Aorta (tissue), 5 donors: ENCODE data around the gene LPCAT3. TPM values are rescaled to one million over a fixed set of nuclear protein-coding genes. Genes with fewer than 3 reads are reported as not detected.

Experiments
- ATAC-seq: fragments of 200-7000 bp; cut with Tn5 transposase; one replicate; pipeline ENCODE4 v1.9.1; 2022; ENCODE audit warnings: moderate library complexity; ENCODE audit not compliant: low FRiP score
- DNase-seq, 2 donors: peaks; one replicate each; pipeline ENCODE4 v3.0.0-alpha.2; 2020
- H3K27ac ChIP-seq, 2 donors: one replicate each; pipeline ENCODE4 v1.5.1; 2013; ENCODE audit warnings: low read length in 2 of 2, mild to moderate bottlenecking in 2 of 2, moderate library complexity in 2 of 2, control low read depth in 1 of 2, inconsistent platforms in 1 of 2, low read depth in 1 of 2
- H3K27me3 ChIP-seq, 2 donors: one replicate each; pipeline ENCODE4 v1.6.1; 2013; ENCODE audit warnings: control low read depth in 1 of 2, low read length in 1 of 2, mild to moderate bottlenecking in 1 of 2, moderate library complexity in 1 of 2; ENCODE audit not compliant: insufficient read depth in 2 of 2, control insufficient read depth in 1 of 2
- H3K36me3 ChIP-seq, 2 donors: one replicate each; pipeline ENCODE4 v1.6.1; 2013; ENCODE audit warnings: control low read depth in 1 of 2, low read length in 1 of 2, mild to moderate bottlenecking in 1 of 2; ENCODE audit not compliant: insufficient read depth in 2 of 2, control insufficient read depth in 1 of 2
- H3K4me1 ChIP-seq, 2 donors: one replicate each; pipeline ENCODE4 v1.6.1; 2013; ENCODE audit warnings: low read length in 2 of 2, control low read depth in 1 of 2, mild to moderate bottlenecking in 1 of 2, moderate library complexity in 1 of 2; ENCODE audit not compliant: insufficient read depth in 2 of 2, control insufficient read depth in 1 of 2
- H3K4me3 ChIP-seq, 2 donors: one replicate each; pipeline ENCODE4 v1.5.1; 2013; ENCODE audit warnings: low read length in 2 of 2, control low read depth in 1 of 2, mild to moderate bottlenecking in 1 of 2
- H3K9me3 ChIP-seq: one replicate; pipeline ENCODE4 v1.6.1; 2013; ENCODE audit warnings: mild to moderate bottlenecking, low read length; ENCODE audit not compliant: control insufficient read depth
- WGBS, 2 donors: extraction: QIAGEN DNeasy Blood & Tissue Kit; methylation state at CpG; one replicate each; pipeline ENCODE4 v1.1.7; 2013; 5-methylcytosine and 5-hydroxymethylcytosine counted together
- intact Hi-C, 2 donors: fragments of 100-400 bp; cut with DNase I; formaldehyde crosslinking; loops; one replicate each; pipeline versions ENCODE4 v1.14.2 to v1.15.0; 2022
- polyA plus RNA-seq, 2 donors: library from polyadenylated mRNA; stranded (reverse); fragments of 200-250 nt; gene quantifications; one replicate each; pipeline ENCODE4 v1.2.3, GENCODE V29; 2013
- total RNA-seq, 2 donors: library from RNA; stranded (reverse); fragmentation: NEBNext Ultra II Directional; extraction: Animal tissue kit (Norgen Biotek cat#: 25700); gene quantifications; one replicate each; pipeline ENCODE4 v1.2.1, GENCODE V29; 2021
- donor health status: healthy with polysubstance abuse.
- donor health status: Bipolar disorder and iron deficiency.
- donor health status: DM: no; HTN: no; CAD: no.
- donor health status: DM: no; HTN: no; CAD: no.
- donor health status: DM: yes; HTN: yes; CAD: no.

The LPCAT3 gene
- total and polyA plus RNA-seq, 4 donors: 10.1 to 33.2 (median 28.1) TPM

GRCh38 chr12:6937481-6938352 lies 80.6 kb downstream of the LPCAT3 start:
- Histone ChIP-seq H3K4me3 (peak overlapping the region; percentile 8 to 49), H3K27me3 (no peaks in the 10 kb centered on the region), H3K4me1 (no peaks in the 10 kb centered on the region), H3K36me3 (peaks cover 3 to 8% of the 10 kb centered on the region in 2 donors), H3K9me3 (no peaks in the 10 kb centered on the region), H3K27ac (peak overlapping the region; percentile 43 to 53)
- intact Hi-C loops: loop anchor here in 1 of 2 donors (2.0 kb wide), 1 partner anchor 69 kb away; no protein-coding TSS in a partner anchor
- WGBS, 2 donors: 1% methylated on average over 71 to 80 of the region's 80 CpGs
- DNase-seq (peak; percentile 96 to 97), ATAC-seq (peak; percentile 94)

DNA sequence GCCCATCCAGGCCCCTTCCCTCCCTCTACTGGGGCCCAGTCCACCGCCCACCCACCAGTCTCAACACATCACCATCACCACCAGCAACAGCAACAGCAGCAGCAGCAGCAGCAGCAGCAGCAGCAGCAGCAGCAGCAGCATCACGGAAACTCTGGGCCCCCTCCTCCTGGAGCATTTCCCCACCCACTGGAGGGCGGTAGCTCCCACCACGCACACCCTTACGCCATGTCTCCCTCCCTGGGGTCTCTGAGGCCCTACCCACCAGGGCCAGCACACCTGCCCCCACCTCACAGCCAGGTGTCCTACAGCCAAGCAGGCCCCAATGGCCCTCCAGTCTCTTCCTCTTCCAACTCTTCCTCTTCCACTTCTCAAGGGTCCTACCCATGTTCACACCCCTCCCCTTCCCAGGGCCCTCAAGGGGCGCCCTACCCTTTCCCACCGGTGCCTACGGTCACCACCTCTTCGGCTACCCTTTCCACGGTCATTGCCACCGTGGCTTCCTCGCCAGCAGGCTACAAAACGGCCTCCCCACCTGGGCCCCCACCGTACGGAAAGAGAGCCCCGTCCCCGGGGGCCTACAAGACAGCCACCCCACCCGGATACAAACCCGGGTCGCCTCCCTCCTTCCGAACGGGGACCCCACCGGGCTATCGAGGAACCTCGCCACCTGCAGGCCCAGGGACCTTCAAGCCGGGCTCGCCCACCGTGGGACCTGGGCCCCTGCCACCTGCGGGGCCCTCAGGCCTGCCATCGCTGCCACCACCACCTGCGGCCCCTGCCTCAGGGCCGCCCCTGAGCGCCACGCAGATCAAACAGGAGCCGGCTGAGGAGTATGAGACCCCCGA lies 81.4 kb downstream of the LPCAT3 start:
- DNase-seq (no peak), ATAC-seq (peak; percentile 22)
- H3K27me3 ChIP-seq: no peaks in the 10 kb centered on the region
- H3K9me3 ChIP-seq: no peaks in the 10 kb centered on the region
- peak overlapping the region; percentile 8 to 49 for H3K4me3 ChIP-seq
- peak overlapping the region; percentile 43 to 53 for H3K27ac ChIP-seq
- H3K4me1 ChIP-seq: no peaks in the 10 kb centered on the region
- intact Hi-C loops: no loop called here
- H3K36me3 ChIP-seq: peaks cover 3 to 8% of the 10 kb centered on the region in 2 donors
- 18 to 26% methylated on average over 33 to 36 of the region's 36 CpGs for WGBS, 2 donors

GRCh38 chr12:6936194-6936635 lies 82.1 kb downstream of the LPCAT3 start:
- Histone ChIP-seq H3K27ac (no peak overlapping the region), H3K27me3 (no peaks in the 10 kb centered on the region), H3K4me3 (no peak overlapping the region), H3K4me1 (no peaks in the 10 kb centered on the region), H3K9me3 (no peaks in the 10 kb centered on the region), H3K36me3 (peaks cover 3 to 8% of the 10 kb centered on the region in 2 donors)
- WGBS, 2 donors: 82 to 86% methylated on average over 3 of the region's 3 CpGs
- DNase-seq (no peak), ATAC-seq (no peak)
- intact Hi-C loops: no loop called here

- Histone ChIP-seq H3K4me3 (no peak overlapping the region), H3K9me3 (no peaks in the 10 kb centered on the region), H3K4me1 (no peaks in the 10 kb centered on the region), H3K36me3 (peaks cover 3 to 5% of the 10 kb centered on the region in 2 donors), H3K27me3 (no peaks in the 10 kb centered on the region), H3K27ac (no peak overlapping the region)
- ATAC-seq: no peak
- intact Hi-C loops: no loop called here
- WGBS, 2 donors: 58 to 61% methylated on average over 14 of the region's 14 CpGs
- DNase-seq: no peak
Observed at GRCh38 chr12:6935371-6936193, 82.7 kb downstream of the LPCAT3 start.

GRCh38 chr12:6934110-6934509 lies 84.2 kb downstream of the LPCAT3 start:
- ATAC-seq: no peak

GRCh38 chr12:6932766-6933165 lies 85.5 kb downstream of the LPCAT3 start:
- Histone ChIP-seq H3K27ac (no peak overlapping the region), H3K27me3 (no peaks in the 10 kb centered on the region), H3K4me3 (no peak overlapping the region), H3K9me3 (no peaks in the 10 kb centered on the region), H3K36me3 (peaks cover 3 to 5% of the 10 kb centered on the region in 2 donors), H3K4me1 (no peaks in the 10 kb centered on the region)
- DNase-seq: no peak
- ATAC-seq: no peak
- WGBS, 2 donors: 32% methylated on average over 1 of the region's 1 CpG
- intact Hi-C loops: no loop called here

More at GRCh38 chr12:6934110-6934509, 84.2 kb downstream of the LPCAT3 start:
- Histone ChIP-seq H3K4me3 (no peak overlapping the region), H3K27me3 (no peaks in the 10 kb centered on the region), H3K9me3 (no peaks in the 10 kb centered on the region), H3K27ac (peak overlapping the region in 1 of 2 donors; percentile 12), H3K36me3 (peaks cover 3 to 5% of the 10 kb centered on the region in 2 donors), H3K4me1 (no peaks in the 10 kb centered on the region)
- DNase-seq: no peak
- WGBS, 2 donors: 17 to 22% methylated on average over 8 of the region's 8 CpGs
- intact Hi-C loops: no loop called here

- DNase-seq (peak in 1 of 2 donors; percentile 27), ATAC-seq (no peak)
- H3K36me3 ChIP-seq: peaks cover 2 to 3% of the 10 kb centered on the region in 2 donors
- WGBS, 2 donors: 27 to 28% methylated on average over 7 of the region's 7 CpGs
- H3K27ac ChIP-seq: peak overlapping the region in 1 of 2 donors; percentile 29
- no peaks in the 10 kb centered on the region for H3K9me3 ChIP-seq
- H3K4me1 ChIP-seq: no peaks in the 10 kb centered on the region
- peak overlapping the region; percentile 97 to 99 for H3K4me3 ChIP-seq
- intact Hi-C loops: loop anchor here in 1 of 2 donors (5.0 kb wide), 1 partner anchor 62 kb away; the partner anchor contains the start of gene TPI1
- no peaks in the 10 kb centered on the region for H3K27me3 ChIP-seq
Observed at GRCh38 chr12:6929466-6930452, 88.5 kb downstream of the LPCAT3 start.
